Measurements from ENCODE around the gene CFAP46. TPM values are rescaled to one million over a fixed set of nuclear protein-coding genes. Genes with fewer than 3 reads are reported as not detected.

CFAP46 gene
- total and polyA plus RNA-seq, 9 of the 15 experiments (the other 6 are each of a cell fraction or from before 2014, with no cell fraction given), result not detected

- TF ChIP-seq, protein P1, sequence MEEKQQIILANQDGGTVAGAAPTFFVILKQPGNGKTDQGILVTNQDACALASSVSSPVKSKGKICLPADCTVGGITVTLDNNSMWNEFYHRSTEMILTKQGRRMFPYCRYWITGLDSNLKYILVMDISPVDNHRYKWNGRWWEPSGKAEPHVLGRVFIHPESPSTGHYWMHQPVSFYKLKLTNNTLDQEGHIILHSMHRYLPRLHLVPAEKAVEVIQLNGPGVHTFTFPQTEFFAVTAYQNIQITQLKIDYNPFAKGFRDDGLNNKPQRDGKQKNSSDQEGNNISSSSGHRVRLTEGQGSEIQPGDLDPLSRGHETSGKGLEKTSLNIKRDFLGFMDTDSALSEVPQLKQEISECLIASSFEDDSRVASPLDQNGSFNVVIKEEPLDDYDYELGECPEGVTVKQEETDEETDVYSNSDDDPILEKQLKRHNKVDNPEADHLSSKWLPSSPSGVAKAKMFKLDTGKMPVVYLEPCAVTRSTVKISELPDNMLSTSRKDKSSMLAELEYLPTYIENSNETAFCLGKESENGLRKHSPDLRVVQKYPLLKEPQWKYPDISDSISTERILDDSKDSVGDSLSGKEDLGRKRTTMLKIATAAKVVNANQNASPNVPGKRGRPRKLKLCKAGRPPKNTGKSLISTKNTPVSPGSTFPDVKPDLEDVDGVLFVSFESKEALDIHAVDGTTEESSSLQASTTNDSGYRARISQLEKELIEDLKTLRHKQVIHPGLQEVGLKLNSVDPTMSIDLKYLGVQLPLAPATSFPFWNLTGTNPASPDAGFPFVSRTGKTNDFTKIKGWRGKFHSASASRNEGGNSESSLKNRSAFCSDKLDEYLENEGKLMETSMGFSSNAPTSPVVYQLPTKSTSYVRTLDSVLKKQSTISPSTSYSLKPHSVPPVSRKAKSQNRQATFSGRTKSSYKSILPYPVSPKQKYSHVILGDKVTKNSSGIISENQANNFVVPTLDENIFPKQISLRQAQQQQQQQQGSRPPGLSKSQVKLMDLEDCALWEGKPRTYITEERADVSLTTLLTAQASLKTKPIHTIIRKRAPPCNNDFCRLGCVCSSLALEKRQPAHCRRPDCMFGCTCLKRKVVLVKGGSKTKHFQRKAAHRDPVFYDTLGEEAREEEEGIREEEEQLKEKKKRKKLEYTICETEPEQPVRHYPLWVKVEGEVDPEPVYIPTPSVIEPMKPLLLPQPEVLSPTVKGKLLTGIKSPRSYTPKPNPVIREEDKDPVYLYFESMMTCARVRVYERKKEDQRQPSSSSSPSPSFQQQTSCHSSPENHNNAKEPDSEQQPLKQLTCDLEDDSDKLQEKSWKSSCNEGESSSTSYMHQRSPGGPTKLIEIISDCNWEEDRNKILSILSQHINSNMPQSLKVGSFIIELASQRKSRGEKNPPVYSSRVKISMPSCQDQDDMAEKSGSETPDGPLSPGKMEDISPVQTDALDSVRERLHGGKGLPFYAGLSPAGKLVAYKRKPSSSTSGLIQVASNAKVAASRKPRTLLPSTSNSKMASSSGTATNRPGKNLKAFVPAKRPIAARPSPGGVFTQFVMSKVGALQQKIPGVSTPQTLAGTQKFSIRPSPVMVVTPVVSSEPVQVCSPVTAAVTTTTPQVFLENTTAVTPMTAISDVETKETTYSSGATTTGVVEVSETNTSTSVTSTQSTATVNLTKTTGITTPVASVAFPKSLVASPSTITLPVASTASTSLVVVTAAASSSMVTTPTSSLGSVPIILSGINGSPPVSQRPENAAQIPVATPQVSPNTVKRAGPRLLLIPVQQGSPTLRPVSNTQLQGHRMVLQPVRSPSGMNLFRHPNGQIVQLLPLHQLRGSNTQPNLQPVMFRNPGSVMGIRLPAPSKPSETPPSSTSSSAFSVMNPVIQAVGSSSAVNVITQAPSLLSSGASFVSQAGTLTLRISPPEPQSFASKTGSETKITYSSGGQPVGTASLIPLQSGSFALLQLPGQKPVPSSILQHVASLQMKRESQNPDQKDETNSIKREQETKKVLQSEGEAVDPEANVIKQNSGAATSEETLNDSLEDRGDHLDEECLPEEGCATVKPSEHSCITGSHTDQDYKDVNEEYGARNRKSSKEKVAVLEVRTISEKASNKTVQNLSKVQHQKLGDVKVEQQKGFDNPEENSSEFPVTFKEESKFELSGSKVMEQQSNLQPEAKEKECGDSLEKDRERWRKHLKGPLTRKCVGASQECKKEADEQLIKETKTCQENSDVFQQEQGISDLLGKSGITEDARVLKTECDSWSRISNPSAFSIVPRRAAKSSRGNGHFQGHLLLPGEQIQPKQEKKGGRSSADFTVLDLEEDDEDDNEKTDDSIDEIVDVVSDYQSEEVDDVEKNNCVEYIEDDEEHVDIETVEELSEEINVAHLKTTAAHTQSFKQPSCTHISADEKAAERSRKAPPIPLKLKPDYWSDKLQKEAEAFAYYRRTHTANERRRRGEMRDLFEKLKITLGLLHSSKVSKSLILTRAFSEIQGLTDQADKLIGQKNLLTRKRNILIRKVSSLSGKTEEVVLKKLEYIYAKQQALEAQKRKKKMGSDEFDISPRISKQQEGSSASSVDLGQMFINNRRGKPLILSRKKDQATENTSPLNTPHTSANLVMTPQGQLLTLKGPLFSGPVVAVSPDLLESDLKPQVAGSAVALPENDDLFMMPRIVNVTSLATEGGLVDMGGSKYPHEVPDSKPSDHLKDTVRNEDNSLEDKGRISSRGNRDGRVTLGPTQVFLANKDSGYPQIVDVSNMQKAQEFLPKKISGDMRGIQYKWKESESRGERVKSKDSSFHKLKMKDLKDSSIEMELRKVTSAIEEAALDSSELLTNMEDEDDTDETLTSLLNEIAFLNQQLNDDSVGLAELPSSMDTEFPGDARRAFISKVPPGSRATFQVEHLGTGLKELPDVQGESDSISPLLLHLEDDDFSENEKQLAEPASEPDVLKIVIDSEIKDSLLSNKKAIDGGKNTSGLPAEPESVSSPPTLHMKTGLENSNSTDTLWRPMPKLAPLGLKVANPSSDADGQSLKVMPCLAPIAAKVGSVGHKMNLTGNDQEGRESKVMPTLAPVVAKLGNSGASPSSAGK (IDR thresholded peaks at IDR 0.05), result no peak
- TF ChIP-seq CHD2 (IDR thresholded peaks at IDR 0.05; ENCODE audit: low read depth, low read length), result no peak
Observed at GRCh38 chr10:132855889-132856288, 86.5 kb downstream of the CFAP46 start (continued).
